Measurements from ENCODE around the gene ZFR2.
"Not testable (repeated sequence)": the region's sequence is repeated elsewhere in the genome, so short reads cannot be mapped to it uniquely, and the experiment has no call there.

The ZFR2 gene

DNA sequence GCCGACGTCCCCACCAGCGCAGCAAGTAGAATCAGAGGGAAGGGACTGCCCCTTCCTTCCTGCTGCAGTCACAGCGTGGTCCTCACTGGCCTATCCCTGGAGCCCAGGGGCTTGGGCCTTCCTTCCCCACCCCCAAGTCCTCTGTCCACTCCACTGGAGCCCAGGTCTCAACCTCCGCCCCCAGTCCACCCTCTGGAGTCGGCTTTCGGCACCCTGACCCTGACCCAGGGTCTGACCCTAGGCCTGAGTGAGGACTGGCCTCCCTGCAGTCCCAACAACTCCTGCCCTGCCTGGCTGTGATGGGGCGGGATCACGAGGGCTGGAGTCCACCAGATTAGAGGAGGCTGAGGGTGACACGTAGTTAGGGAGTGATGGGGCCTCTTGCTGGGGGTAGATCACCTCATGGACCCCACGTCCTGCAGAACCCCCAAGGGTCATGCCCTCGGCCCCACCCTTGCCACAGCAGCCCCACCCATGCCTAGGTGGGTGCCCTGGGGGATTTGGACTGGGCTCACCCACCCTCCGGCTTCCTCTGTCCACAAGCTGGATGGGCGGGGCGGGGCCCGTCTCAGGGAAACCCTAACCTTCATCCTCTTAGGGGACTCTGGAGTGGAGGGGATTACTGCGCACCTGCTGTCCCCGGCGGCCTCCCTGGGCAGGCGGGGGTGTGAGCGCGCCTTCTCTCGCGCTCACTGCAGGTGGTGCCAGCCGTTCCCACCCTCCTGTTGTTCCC is 100.7 kb downstream of the ZFR2 start:
- no peak for DNase-seq (ENCODE audit: low read depth)
- no peak overlapping the region for H3K4me3 ChIP-seq (ENCODE audit: low read depth, low read length)
- TF ChIP-seq, protein P1, sequence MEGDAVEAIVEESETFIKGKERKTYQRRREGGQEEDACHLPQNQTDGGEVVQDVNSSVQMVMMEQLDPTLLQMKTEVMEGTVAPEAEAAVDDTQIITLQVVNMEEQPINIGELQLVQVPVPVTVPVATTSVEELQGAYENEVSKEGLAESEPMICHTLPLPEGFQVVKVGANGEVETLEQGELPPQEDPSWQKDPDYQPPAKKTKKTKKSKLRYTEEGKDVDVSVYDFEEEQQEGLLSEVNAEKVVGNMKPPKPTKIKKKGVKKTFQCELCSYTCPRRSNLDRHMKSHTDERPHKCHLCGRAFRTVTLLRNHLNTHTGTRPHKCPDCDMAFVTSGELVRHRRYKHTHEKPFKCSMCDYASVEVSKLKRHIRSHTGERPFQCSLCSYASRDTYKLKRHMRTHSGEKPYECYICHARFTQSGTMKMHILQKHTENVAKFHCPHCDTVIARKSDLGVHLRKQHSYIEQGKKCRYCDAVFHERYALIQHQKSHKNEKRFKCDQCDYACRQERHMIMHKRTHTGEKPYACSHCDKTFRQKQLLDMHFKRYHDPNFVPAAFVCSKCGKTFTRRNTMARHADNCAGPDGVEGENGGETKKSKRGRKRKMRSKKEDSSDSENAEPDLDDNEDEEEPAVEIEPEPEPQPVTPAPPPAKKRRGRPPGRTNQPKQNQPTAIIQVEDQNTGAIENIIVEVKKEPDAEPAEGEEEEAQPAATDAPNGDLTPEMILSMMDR (conservative IDR thresholded peaks at IDR 0.05; ENCODE audit: low read depth, low read length) = no peak

- TF ChIP-seq, protein P1 (conservative IDR thresholded peaks at IDR 0.05; ENCODE audit: low read depth, low read length) = no peak
- no peak for DNase-seq (ENCODE audit: low read depth)
- H3K4me3 ChIP-seq (ENCODE audit: low read depth, low read length) = no peak overlapping the region
Observed at GRCh38 chr19:3767050-3767449, 101.8 kb downstream of the ZFR2 start.

DNA sequence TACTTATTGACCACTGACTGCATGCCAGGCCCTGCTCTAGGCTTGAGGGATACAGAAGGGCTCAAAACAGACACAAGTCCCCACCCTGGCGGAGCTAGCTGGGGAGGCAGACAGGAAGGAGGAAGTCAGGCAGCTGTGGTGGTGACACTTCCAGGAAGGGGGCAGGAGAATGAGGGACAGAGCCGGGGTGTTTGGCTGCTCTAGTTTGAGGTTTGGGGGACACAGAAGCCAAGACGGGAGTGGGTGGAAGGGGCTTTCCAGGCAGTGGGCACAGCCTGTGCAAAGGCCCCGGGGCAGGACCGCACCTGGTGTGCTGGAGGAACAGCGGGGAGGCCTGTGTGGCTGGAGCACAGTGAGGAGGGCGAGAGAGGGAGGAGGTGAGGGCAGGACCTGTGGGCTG is 102.3 kb downstream of the ZFR2 start:
- H3K4me3 ChIP-seq (ENCODE audit: low read depth, low read length) = no peak overlapping the region
- DNase-seq (ENCODE audit: low read depth) = no peak
- TF ChIP-seq, protein P1 (conservative IDR thresholded peaks at IDR 0.05; ENCODE audit: low read depth, low read length) = no peak

GRCh38 chr19:3765757-3766156 is 103.1 kb downstream of the ZFR2 start:
- DNase-seq (ENCODE audit: low read depth) = peak; percentile 39
- not testable (repeated sequence) for H3K4me3 ChIP-seq (ENCODE audit: low read depth, low read length)

DNA sequence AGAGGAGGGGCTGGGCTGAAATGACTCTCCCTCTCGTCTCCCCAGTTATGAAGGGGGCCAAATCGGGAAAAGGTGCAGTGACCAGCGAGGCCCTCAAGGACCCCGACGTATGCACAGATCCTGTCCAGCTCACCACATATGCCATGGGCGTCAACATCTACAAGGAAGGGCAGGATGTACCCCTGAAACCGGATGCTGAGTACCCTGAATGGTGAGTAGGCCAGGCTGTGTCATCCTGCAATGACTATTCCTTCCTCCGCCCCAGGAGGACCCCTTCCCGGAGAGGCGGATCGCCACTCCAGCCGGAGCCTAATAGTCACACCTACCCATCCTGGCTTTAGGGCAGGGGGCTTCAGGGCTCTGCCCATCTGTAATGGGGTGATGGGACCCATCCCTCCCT is 103.7 kb downstream of the ZFR2 start:
- DNase-seq (ENCODE audit: low read depth) = no peak

GRCh38 chr19:3762501-3763459 is 106.1 kb downstream of the ZFR2 start, which contains the start of gene MRPL54:
Gene MRPL54, plus strand, starts transcription at chr19:3762682. Its CDS starts 19 bp downstream, at chr19:3762701.
- H3K4me3 ChIP-seq (ENCODE audit: low read depth, low read length) = peak within 1 kb of the TSS; percentile 99
- TF ChIP-seq, protein P1 (conservative IDR thresholded peaks at IDR 0.05; ENCODE audit: low read depth, low read length) = no peak
- peak; percentile 100 for DNase-seq (ENCODE audit: low read depth)

More for the DNA sequence above, 103.7 kb downstream of the ZFR2 start:
- TF ChIP-seq, protein P1 (conservative IDR thresholded peaks at IDR 0.05; ENCODE audit: low read depth, low read length) = no peak
- H3K4me3 ChIP-seq (ENCODE audit: low read depth, low read length) = no peak overlapping the region

- TF ChIP-seq, protein P1 (conservative IDR thresholded peaks at IDR 0.05; ENCODE audit: low read depth, low read length) = no peak
- DNase-seq (ENCODE audit: low read depth) = no peak
- H3K4me3 ChIP-seq (ENCODE audit: low read depth, low read length) = no peak overlapping the region
Observed at GRCh38 chr19:3762130-3762473, 106.7 kb downstream of the ZFR2 start.
